ENCODE results near the gene RREB1.

DNA sequence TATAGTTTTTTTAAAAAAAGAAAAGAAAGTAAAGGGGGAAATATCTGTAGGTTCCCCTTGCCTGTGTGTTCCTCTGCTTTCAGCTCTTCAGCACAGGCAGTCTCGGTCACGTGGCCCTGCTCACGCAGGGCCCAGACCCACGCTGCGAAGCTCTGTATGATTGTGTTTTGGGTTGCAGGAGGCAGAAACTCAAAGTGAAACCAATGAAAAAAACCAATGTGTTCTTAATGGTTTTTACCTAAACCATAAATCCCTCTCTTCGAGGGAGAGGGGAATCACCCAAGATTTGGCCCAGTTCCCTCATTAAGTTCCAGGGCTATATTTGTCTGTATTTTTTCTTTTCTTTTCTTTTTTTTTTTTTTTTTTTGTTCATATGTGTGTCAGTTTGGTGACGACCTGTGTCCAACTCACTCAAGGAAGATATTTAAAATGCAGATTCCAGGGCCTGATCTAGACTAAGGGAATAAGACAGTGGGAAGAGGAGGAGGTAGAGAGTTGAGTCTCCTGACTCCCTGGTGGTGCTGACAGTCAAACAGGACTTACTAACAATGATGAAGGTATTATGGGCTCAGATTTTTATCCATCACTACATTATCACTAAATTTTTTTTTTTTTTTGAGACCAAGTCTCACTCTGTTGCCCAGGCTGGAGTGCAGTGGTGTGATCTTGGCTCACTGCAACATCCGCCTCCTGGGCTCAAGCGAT, 33.8 kb upstream of the RREB1 start:
- TF ChIP-seq, protein P1, sequence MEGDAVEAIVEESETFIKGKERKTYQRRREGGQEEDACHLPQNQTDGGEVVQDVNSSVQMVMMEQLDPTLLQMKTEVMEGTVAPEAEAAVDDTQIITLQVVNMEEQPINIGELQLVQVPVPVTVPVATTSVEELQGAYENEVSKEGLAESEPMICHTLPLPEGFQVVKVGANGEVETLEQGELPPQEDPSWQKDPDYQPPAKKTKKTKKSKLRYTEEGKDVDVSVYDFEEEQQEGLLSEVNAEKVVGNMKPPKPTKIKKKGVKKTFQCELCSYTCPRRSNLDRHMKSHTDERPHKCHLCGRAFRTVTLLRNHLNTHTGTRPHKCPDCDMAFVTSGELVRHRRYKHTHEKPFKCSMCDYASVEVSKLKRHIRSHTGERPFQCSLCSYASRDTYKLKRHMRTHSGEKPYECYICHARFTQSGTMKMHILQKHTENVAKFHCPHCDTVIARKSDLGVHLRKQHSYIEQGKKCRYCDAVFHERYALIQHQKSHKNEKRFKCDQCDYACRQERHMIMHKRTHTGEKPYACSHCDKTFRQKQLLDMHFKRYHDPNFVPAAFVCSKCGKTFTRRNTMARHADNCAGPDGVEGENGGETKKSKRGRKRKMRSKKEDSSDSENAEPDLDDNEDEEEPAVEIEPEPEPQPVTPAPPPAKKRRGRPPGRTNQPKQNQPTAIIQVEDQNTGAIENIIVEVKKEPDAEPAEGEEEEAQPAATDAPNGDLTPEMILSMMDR (IDR thresholded peaks at IDR 0.05) = no peak
- no peak for TF ChIP-seq POLR2AphosphoS5 (IDR thresholded peaks at IDR 0.05)
- no peak for TF ChIP-seq POLR2A (IDR thresholded peaks at IDR 0.05; ENCODE audit: low read depth)
